HFFc6 (cell line): Measurements from ENCODE around the gene G6PC2. TPM values are rescaled to one million over a fixed set of nuclear protein-coding genes. Genes with fewer than 3 reads are reported as not detected.
"Not testable (repeated sequence)": the region's sequence is repeated elsewhere in the genome, so short reads cannot be mapped to it uniquely, and the experiment has no call there.

Experiments used
- DNase-seq: peaks from one replicate; pipeline ENCODE4 v3.0.0-alpha.2; 2018
- H3K27ac Mint-ChIP-seq: 2 replicates; pipeline ENCODE4 v1.8.0; 2020; ENCODE audit warnings: mild to moderate bottlenecking, mixed read lengths
- H3K27me3 Mint-ChIP-seq: 2 replicates; pipeline ENCODE4 v1.8.0; 2021; ENCODE audit warnings: mild to moderate bottlenecking, moderate library complexity, mixed read lengths; ENCODE audit not compliant: insufficient read depth
- H3K36me3 Mint-ChIP-seq: 2 replicates; pipeline ENCODE4 v1.8.0; 2021; ENCODE audit warnings: low read depth, mixed read lengths
- H3K4me1 Mint-ChIP-seq: 2 replicates; pipeline ENCODE4 v1.8.0; 2020; ENCODE audit warnings: low read depth, mixed read lengths
- H3K4me3 Mint-ChIP-seq: 2 replicates; pipeline ENCODE4 v1.8.0; 2020; ENCODE audit warnings: mild to moderate bottlenecking, moderate library complexity, mixed read lengths
- H3K9me3 Mint-ChIP-seq: 2 replicates; pipeline ENCODE4 v1.8.0; 2020; ENCODE audit warnings: mild to moderate bottlenecking, mixed read lengths
- total RNA-seq, 6 experiments: library from RNA; stranded (reverse); fragmentation: NEBNext Ultra II Directional; extraction: Animal tissue kit (Norgen Biotek cat#: 25700); gene quantifications; 2 replicates in 1 of 6; 3 replicates in 5 of 6; pipeline ENCODE4 v1.2.3, GENCODE V29; 2021
- TF ChIP-seq, protein P1 (sequence below): fragments of 200-600 bp; sonication (generic); IDR thresholded peaks from 2 replicates; pipeline ENCODE4 v1.5.0; 2021; ENCODE audit warnings: antibody characterized with exemption, mild to moderate bottlenecking

Gene G6PC2
- total RNA-seq, 6 experiments from 2014 or later, result not detected

- Mint-ChIP-seq H3K27ac (no peak overlapping the region), H3K9me3 (no peaks in the 10 kb centered on the region), H3K27me3 (peaks cover 10% of the 10 kb centered on the region), H3K4me1 (no peaks in the 10 kb centered on the region), H3K4me3 (no peak overlapping the region), H3K36me3 (no peaks in the 10 kb centered on the region)
- no peak for DNase-seq
- TF ChIP-seq, protein P1, sequence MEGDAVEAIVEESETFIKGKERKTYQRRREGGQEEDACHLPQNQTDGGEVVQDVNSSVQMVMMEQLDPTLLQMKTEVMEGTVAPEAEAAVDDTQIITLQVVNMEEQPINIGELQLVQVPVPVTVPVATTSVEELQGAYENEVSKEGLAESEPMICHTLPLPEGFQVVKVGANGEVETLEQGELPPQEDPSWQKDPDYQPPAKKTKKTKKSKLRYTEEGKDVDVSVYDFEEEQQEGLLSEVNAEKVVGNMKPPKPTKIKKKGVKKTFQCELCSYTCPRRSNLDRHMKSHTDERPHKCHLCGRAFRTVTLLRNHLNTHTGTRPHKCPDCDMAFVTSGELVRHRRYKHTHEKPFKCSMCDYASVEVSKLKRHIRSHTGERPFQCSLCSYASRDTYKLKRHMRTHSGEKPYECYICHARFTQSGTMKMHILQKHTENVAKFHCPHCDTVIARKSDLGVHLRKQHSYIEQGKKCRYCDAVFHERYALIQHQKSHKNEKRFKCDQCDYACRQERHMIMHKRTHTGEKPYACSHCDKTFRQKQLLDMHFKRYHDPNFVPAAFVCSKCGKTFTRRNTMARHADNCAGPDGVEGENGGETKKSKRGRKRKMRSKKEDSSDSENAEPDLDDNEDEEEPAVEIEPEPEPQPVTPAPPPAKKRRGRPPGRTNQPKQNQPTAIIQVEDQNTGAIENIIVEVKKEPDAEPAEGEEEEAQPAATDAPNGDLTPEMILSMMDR, result no peak
Observed at GRCh38 chr2:168929031-168929430, 27.9 kb downstream of the G6PC2 start.

DNA sequence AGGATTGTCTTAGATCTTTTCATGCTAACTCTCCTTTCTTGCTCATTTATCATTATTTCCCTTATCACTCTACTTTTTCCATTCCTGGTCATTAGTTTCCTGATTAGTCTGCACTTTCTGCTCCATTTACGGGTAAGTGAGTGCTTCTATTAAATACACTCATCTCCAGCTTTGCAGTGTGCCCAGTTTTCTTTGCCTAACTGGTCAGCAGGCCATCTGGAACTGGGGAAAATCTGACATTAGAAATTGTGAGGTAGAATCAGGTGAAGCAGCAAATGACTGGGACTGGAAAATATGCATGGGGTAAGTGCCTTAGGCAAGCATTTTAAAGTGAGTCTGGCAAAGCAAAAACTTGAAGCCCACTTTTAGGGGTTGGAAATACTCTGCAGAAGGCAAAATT is 29.2 kb downstream of the G6PC2 start:
- H3K27me3 Mint-ChIP-seq, result peaks cover 10% of the 10 kb centered on the region
- H3K9me3 Mint-ChIP-seq, result no peaks in the 10 kb centered on the region
- H3K4me3 Mint-ChIP-seq, result no peak overlapping the region

GRCh38 chr2:168932174-168932573 is 31.1 kb downstream of the G6PC2 start:
- not testable (repeated sequence) for DNase-seq, H3K36me3 Mint-ChIP-seq, H3K4me3 Mint-ChIP-seq, H3K9me3 Mint-ChIP-seq, H3K27ac Mint-ChIP-seq
- H3K27me3 Mint-ChIP-seq, result peaks cover 10% of the 10 kb centered on the region
- peaks cover 18% of the 10 kb centered on the region for H3K4me1 Mint-ChIP-seq

More for the DNA sequence above, 29.2 kb downstream of the G6PC2 start:
- H3K36me3 Mint-ChIP-seq, result no peaks in the 10 kb centered on the region
- DNase-seq, result no peak
- H3K27ac Mint-ChIP-seq, result no peak overlapping the region
- H3K4me1 Mint-ChIP-seq, result peaks cover 8% of the 10 kb centered on the region
- TF ChIP-seq, protein P1, result no peak

DNA sequence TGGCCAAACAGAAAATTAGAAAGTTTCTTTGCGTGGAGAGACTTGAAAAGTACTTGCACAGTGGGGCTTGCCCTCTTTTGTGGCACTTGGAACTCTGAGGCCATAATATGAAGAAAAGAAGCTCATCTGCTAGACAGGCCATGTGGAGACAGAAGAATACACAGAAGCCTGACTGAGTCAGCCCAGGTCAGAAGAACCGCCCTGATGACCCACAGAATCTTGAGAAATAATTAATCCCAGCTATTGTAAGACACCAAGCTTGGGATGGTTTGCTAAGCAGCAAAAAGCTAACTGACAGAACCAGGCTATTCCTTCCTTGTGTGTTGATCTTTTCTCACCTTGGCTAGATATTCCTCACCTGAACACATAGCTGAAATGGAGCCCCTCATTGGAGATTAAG is 33.7 kb downstream of the G6PC2 start:
- TF ChIP-seq, protein P1, result no peak
- Mint-ChIP-seq H3K9me3 (no peaks in the 10 kb centered on the region), H3K36me3 (no peaks in the 10 kb centered on the region), H3K4me1 (peaks cover 18% of the 10 kb centered on the region), H3K4me3 (no peak overlapping the region), H3K27me3 (peaks cover 5% of the 10 kb centered on the region), H3K27ac (no peak overlapping the region)
- no peak for DNase-seq

GRCh38 chr2:168935810-168936581 is 34.9 kb downstream of the G6PC2 start:
- no peak overlapping the region for H3K27ac Mint-ChIP-seq
- TF ChIP-seq, protein P1, result no peak
- H3K4me1 Mint-ChIP-seq, result peaks cover 18% of the 10 kb centered on the region
- no peaks in the 10 kb centered on the region for H3K9me3 Mint-ChIP-seq
- peak; percentile 46 for DNase-seq
- peaks cover 5% of the 10 kb centered on the region; the same call in 1 of the 2 replicates for H3K27me3 Mint-ChIP-seq
- peak overlapping the region; percentile 17; the same call in 1 of the 2 replicates for H3K4me3 Mint-ChIP-seq
- H3K36me3 Mint-ChIP-seq, result no peaks in the 10 kb centered on the region

DNA sequence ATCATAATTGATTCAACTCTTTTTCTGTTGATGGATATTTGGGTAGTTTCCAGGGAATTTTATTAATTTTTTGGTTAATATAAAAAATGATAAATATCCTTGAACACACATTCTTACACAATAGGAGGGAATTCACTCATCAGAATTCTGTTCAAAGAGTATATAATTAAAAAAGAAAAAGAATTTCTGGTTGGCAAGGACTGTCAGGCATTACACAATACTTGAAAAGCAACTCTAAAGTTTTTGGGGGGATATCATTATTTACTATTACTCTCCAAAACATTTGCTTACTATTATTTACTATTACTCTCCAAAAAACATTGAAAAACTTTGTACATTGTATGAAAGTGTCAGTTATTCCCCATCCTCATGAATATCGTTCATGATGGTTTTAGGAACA is 38.0 kb downstream of the G6PC2 start:
- H3K9me3 Mint-ChIP-seq, result no peaks in the 10 kb centered on the region
- peaks cover 18% of the 10 kb centered on the region for H3K4me1 Mint-ChIP-seq
- H3K36me3 Mint-ChIP-seq, result no peaks in the 10 kb centered on the region
- no peak overlapping the region for H3K27ac Mint-ChIP-seq
- no peak overlapping the region for H3K4me3 Mint-ChIP-seq
- no peak for DNase-seq
- no peaks in the 10 kb centered on the region; the same call in 1 of the 2 replicates for H3K27me3 Mint-ChIP-seq
- TF ChIP-seq, protein P1, result no peak
